ENCODE measurements around the gene LY9. TPM values are rescaled to one million over a fixed set of nuclear protein-coding genes. Genes with fewer than 3 reads are reported as not detected.

LY9 gene
- total RNA-seq, 4 donors from 2014 or later = 0.23 to 1.6 (median 0.84) TPM

- intact Hi-C loops (cut with DNase I; ENCODE audit: low total_unique reads) = no loop called here
- TF ChIP-seq POLR2A (IDR thresholded peaks at IDR 0.05) = no peak
- WGBS, 2 donors = 89 to 93% methylated on average over 13 of the region's 13 CpGs
- H3K4me3 ChIP-seq (ENCODE audit: low read depth, poor library complexity, severe bottlenecking) = no peak overlapping the region
- DNase-seq (ENCODE audit: low spot score in 2 of 2) = no peak
Observed at GRCh38 chr1:160789702-160790611, 6.0 kb upstream of the LY9 start.

- intact Hi-C loops (cut with DNase I; ENCODE audit: low total_unique reads) = no loop called here
- WGBS, 2 donors = 51 to 52% methylated on average over 3 of the region's 3 CpGs
- H3K4me3 ChIP-seq (ENCODE audit: low read depth, poor library complexity, severe bottlenecking) = no peak overlapping the region
- no peak for DNase-seq (ENCODE audit: low spot score in 2 of 2)
- TF ChIP-seq CTCF (IDR thresholded peaks at IDR 0.05) (no peak), POLR2A (IDR thresholded peaks at IDR 0.05) (no peak)
Observed at GRCh38 chr1:160794376-160794775, 1.6 kb upstream of the LY9 start.

- intact Hi-C loops (cut with DNase I; ENCODE audit: low total_unique reads) = no loop called here
- no peak overlapping the region for H3K4me3 ChIP-seq (ENCODE audit: low read depth, poor library complexity, severe bottlenecking)
- no peak for TF ChIP-seq POLR2A (IDR thresholded peaks at IDR 0.05)
- no peak for TF ChIP-seq CTCF (IDR thresholded peaks at IDR 0.05)
- no peak for DNase-seq (ENCODE audit: low spot score in 2 of 2)
- WGBS, 2 donors = 60 to 85% methylated on average over 3 of the region's 3 CpGs
Observed at GRCh38 chr1:160797271-160797709, 1.3 kb downstream of the LY9 start.

GRCh38 chr1:160797861-160798273 is 1.9 kb downstream of the LY9 start:
- intact Hi-C loops (cut with DNase I; ENCODE audit: low total_unique reads) = no loop called here
- TF ChIP-seq CTCF (IDR thresholded peaks at IDR 0.05) = no peak
- no peak for TF ChIP-seq POLR2A (IDR thresholded peaks at IDR 0.05)
- DNase-seq (ENCODE audit: low spot score in 2 of 2) = no peak
- H3K4me3 ChIP-seq (ENCODE audit: low read depth, poor library complexity, severe bottlenecking) = no peak overlapping the region
- WGBS, 2 donors = 25 to 34% methylated on average over 4 of the region's 4 CpGs

- TF ChIP-seq CTCF (IDR thresholded peaks at IDR 0.05) (no peak), POLR2A (IDR thresholded peaks at IDR 0.05) (no peak)
- WGBS, 2 donors = 84 to 88% methylated on average over 2 of the region's 2 CpGs
- H3K4me3 ChIP-seq (ENCODE audit: low read depth, poor library complexity, severe bottlenecking) = no peak overlapping the region
- no peak for DNase-seq (ENCODE audit: low spot score in 2 of 2)
- intact Hi-C loops (cut with DNase I; ENCODE audit: low total_unique reads) = no loop called here
Observed at GRCh38 chr1:160798439-160798838, 2.5 kb downstream of the LY9 start.

GRCh38 chr1:160799641-160800040 is 3.7 kb downstream of the LY9 start:
- intact Hi-C loops (cut with DNase I; ENCODE audit: low total_unique reads) = no loop called here
- TF ChIP-seq CTCF (IDR thresholded peaks at IDR 0.05) (no peak), POLR2A (IDR thresholded peaks at IDR 0.05) (no peak)
- no peak overlapping the region for H3K4me3 ChIP-seq (ENCODE audit: low read depth, poor library complexity, severe bottlenecking)
- DNase-seq (ENCODE audit: low spot score in 2 of 2) = no peak
- WGBS, 2 donors = 84 to 86% methylated on average over 5 of the region's 5 CpGs

Data from lower leg skin (tissue), 4 donors.